Skeletal muscle tissue (tissue), 4 donors: ENCODE results near the gene VWF. TPM values are rescaled to one million over a fixed set of nuclear protein-coding genes. Genes with fewer than 3 reads are reported as not detected.

Experiments
- H3K27ac ChIP-seq: one replicate; pipeline ENCODE4 v1.7.0; 2013; ENCODE audit warnings: mild to moderate bottlenecking, low read depth, low read length, inconsistent platforms
- H3K27me3 ChIP-seq, 3 donors: one replicate each; pipeline ENCODE4 v1.7.0; 2013; ENCODE audit warnings: low read length in 3 of 3; ENCODE audit not compliant: control insufficient read depth in 3 of 3, insufficient read depth in 3 of 3
- H3K36me3 ChIP-seq, 3 donors: one replicate each; pipeline ENCODE4 v1.7.0; 2013; ENCODE audit warnings: low read length in 3 of 3; ENCODE audit not compliant: control insufficient read depth in 3 of 3, insufficient read depth in 3 of 3
- H3K4me1 ChIP-seq, 3 donors: one replicate each; pipeline ENCODE4 v1.7.0; 2013; ENCODE audit warnings: low read length in 3 of 3, mild to moderate bottlenecking in 3 of 3; ENCODE audit not compliant: control insufficient read depth in 3 of 3, insufficient read depth in 3 of 3
- H3K4me3 ChIP-seq, 3 donors: one replicate each; pipeline ENCODE4 v1.7.0; 2013; ENCODE audit warnings: low read length in 3 of 3
- H3K9ac ChIP-seq, 3 donors: one replicate each; pipeline ENCODE4 v1.7.0; 2013; ENCODE audit warnings: low read length in 3 of 3, mild to moderate bottlenecking in 3 of 3, moderate library complexity in 2 of 3, low read depth in 1 of 3
- H3K9me3 ChIP-seq, 3 donors: one replicate each; pipeline ENCODE4 v1.7.0; 2013; ENCODE audit warnings: low read length in 3 of 3; ENCODE audit not compliant: control insufficient read depth in 3 of 3
- total RNA-seq: library from RNA; depleted of rRNA; stranded (reverse); fragments of >200 nt; gene quantifications from one replicate; pipeline ENCODE4 v1.2.3, GENCODE V29; 2014
- donor health status: Osteomylitis.

The VWF gene
- total RNA-seq, 1 donor from 2014 or later: 58.5 TPM

- H3K9me3 ChIP-seq: peaks cover 0 to 3% (median 0%) of the 10 kb centered on the region in 3 donors
- peaks cover 0 to 3% (median 0%) of the 10 kb centered on the region in 3 donors for H3K4me1 ChIP-seq
- no peaks in the 10 kb centered on the region for H3K36me3 ChIP-seq
- no peak overlapping the region for H3K27ac ChIP-seq
- H3K9ac ChIP-seq: no peak overlapping the region
- no peak overlapping the region for H3K4me3 ChIP-seq
- H3K27me3 ChIP-seq: peaks cover 0 to 3% (median 0%) of the 10 kb centered on the region in 3 donors
These were observed 8.0 kb upstream of the VWF start for GRCh38 chr12:6132496-6132895.

GRCh38 chr12:6125310-6125608 is 789 bp upstream of the VWF start:
- no peak overlapping the region for H3K9ac ChIP-seq
- peak overlapping the region; percentile 81 for H3K27ac ChIP-seq
- H3K4me3 ChIP-seq: no peak overlapping the region
- H3K9me3 ChIP-seq: no peaks in the 10 kb centered on the region
- H3K36me3 ChIP-seq: no peaks in the 10 kb centered on the region
- H3K4me1 ChIP-seq: peaks cover 0 to 5% (median 3%) of the 10 kb centered on the region in 3 donors
- peaks cover 0 to 6% (median 3%) of the 10 kb centered on the region in 3 donors for H3K27me3 ChIP-seq

- Histone ChIP-seq H3K27me3 (peaks cover 0 to 6% (median 3%) of the 10 kb centered on the region in 3 donors), H3K27ac (peak overlapping the region; percentile 81), H3K36me3 (no peaks in the 10 kb centered on the region), H3K4me1 (peaks cover 0 to 5% (median 2%) of the 10 kb centered on the region in 3 donors), H3K4me3 (peak overlapping the region; percentile 55 to 67 (median 57)), H3K9ac (peak overlapping the region; percentile 62 to 79 (median 76)), H3K9me3 (no peaks in the 10 kb centered on the region)
These were observed 1.2 kb downstream of the VWF start for GRCh38 chr12:6123258-6123657.

GRCh38 chr12:6122201-6122600 is 2.3 kb downstream of the VWF start:
- Histone ChIP-seq H3K4me1 (peaks cover 0 to 9% (median 0%) of the 10 kb centered on the region in 3 donors), H3K4me3 (peak overlapping the region; percentile 43 to 67 (median 57)), H3K9ac (peak overlapping the region in 2 of 3 donors; percentile 62 to 79), H3K27me3 (peaks cover 0 to 6% (median 3%) of the 10 kb centered on the region in 3 donors), H3K36me3 (no peaks in the 10 kb centered on the region), H3K9me3 (no peaks in the 10 kb centered on the region), H3K27ac (peak overlapping the region; percentile 81)

- H3K9ac ChIP-seq: peak overlapping the region in 2 of 3 donors; percentile 24 to 66
- peaks cover 0 to 6% (median 3%) of the 10 kb centered on the region in 3 donors for H3K27me3 ChIP-seq
- peak overlapping the region; percentile 81 for H3K27ac ChIP-seq
- no peaks in the 10 kb centered on the region for H3K36me3 ChIP-seq
- H3K4me1 ChIP-seq: peaks cover 0 to 9% (median 3%) of the 10 kb centered on the region in 3 donors
- peak overlapping the region; percentile 40 to 63 (median 52) for H3K4me3 ChIP-seq
- no peaks in the 10 kb centered on the region for H3K9me3 ChIP-seq
These were observed 3.5 kb downstream of the VWF start for GRCh38 chr12:6120796-6121473.

- Histone ChIP-seq H3K4me3 (peak overlapping the region in 2 of 3 donors; percentile 14 to 41), H3K9me3 (no peaks in the 10 kb centered on the region), H3K4me1 (peaks cover 2 to 14% (median 6%) of the 10 kb centered on the region in 3 donors), H3K27me3 (peaks cover 0 to 6% (median 0%) of the 10 kb centered on the region in 3 donors), H3K27ac (no peak overlapping the region), H3K9ac (peak overlapping the region in 1 of 3 donors; percentile 23), H3K36me3 (no peaks in the 10 kb centered on the region)
These were observed 5.4 kb downstream of the VWF start for GRCh38 chr12:6118891-6119568.

- H3K27ac ChIP-seq: peak overlapping the region; percentile 52
- H3K9ac ChIP-seq: peak overlapping the region in 2 of 3 donors; percentile 16 to 33
- H3K36me3 ChIP-seq: no peaks in the 10 kb centered on the region
- no peaks in the 10 kb centered on the region for H3K9me3 ChIP-seq
- H3K4me1 ChIP-seq: peaks cover 2 to 14% (median 6%) of the 10 kb centered on the region in 3 donors
- H3K27me3 ChIP-seq: no peaks in the 10 kb centered on the region
- no peak overlapping the region for H3K4me3 ChIP-seq
These were observed 7.9 kb downstream of the VWF start for GRCh38 chr12:6116471-6117021.

GRCh38 chr12:6115389-6115788 is 9.1 kb downstream of the VWF start:
- no peak overlapping the region for H3K27ac ChIP-seq
- no peak overlapping the region for H3K4me3 ChIP-seq
- peaks cover 2 to 14% (median 6%) of the 10 kb centered on the region in 3 donors for H3K4me1 ChIP-seq
- no peaks in the 10 kb centered on the region for H3K36me3 ChIP-seq
- peak overlapping the region in 1 of 3 donors; percentile 33 for H3K9ac ChIP-seq
- peaks cover 0 to 3% (median 0%) of the 10 kb centered on the region in 3 donors for H3K27me3 ChIP-seq
- no peaks in the 10 kb centered on the region for H3K9me3 ChIP-seq

- no peak overlapping the region for H3K4me3 ChIP-seq
- peak overlapping the region; percentile 25 for H3K27ac ChIP-seq
- H3K36me3 ChIP-seq: no peaks in the 10 kb centered on the region
- H3K27me3 ChIP-seq: peaks cover 0 to 3% (median 0%) of the 10 kb centered on the region in 3 donors
- H3K9me3 ChIP-seq: no peaks in the 10 kb centered on the region
- peak overlapping the region in 1 of 3 donors; percentile 3 for H3K9ac ChIP-seq
- H3K4me1 ChIP-seq: peaks cover 2 to 14% (median 6%) of the 10 kb centered on the region in 3 donors
These were observed 10.0 kb downstream of the VWF start for GRCh38 chr12:6114476-6114870.
